ENCODE results near the gene MYPOP.

- TF ChIP-seq SIN3A (IDR thresholded peaks at IDR 0.05; ENCODE audit: low read depth) (no peak), CTCF (IDR thresholded peaks at IDR 0.05 in 2 of 3, conservative IDR thresholded peaks at IDR 0.05 in 1 of 3; ENCODE audit: borderline replicate concordance in 1 of 3, insufficient read depth in 1 of 3, low read depth in 2 of 3, low read length in 2 of 3) (no peak)
Measured at GRCh38 chr19:45879055-45879454, 23.4 kb downstream of the MYPOP start.
